ENCODE measurements around the gene SERTAD2.

DNA sequence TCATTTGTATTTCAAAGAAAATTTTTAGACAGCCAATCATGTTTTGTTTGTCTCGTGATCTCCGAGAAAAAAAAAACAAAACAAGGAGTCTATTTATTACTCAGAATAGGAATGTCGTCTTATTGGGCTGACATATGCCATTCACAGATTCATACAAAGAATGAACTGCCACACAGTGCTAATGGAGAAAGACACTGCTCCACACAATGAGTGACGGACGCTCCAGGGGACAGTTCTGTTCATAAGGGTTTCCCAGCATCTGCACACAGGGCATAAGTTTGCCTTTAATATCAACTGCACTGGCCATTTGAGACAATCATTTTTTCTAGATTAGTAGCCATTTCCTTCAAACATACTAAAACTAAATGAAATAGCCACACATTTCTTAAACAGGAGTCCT, 3.4 kb downstream of the SERTAD2 start:
- TF ChIP-seq CTCF (conservative IDR thresholded peaks at IDR 0.05; ENCODE audit: low read length), result no peak
- TF ChIP-seq EZH2phosphoT487 (IDR thresholded peaks at IDR 0.05; ENCODE audit: borderline replicate concordance), result no peak

Measured in Loucy (cell line).